ENCODE measurements around the gene CREB3L4.

DNA sequence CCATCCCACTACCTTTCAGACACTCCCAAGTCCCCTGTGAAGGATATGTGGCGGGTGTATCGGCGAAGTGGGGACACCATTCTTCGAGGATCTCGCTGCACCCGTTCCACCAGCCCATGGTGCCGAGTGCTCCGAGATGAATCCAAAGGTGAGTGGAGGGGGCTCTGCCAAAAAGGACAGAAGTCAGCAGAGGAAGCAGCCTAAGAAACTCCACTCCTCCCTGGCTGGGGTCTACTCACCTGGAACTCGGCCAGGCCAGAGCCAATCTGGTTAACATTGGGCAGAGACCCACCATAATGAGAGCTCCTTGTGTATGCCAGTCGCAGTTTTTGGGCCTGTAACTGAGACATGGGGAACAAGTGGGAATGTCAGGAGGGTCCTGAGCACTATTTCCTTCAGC is 12.9 kb upstream of the CREB3L4 start:
- no peak for TF ChIP-seq HOXA7 (CRISPR knock-in tag; IDR thresholded peaks at IDR 0.05; ENCODE audit: borderline replicate concordance)
- TF ChIP-seq, protein P1, sequence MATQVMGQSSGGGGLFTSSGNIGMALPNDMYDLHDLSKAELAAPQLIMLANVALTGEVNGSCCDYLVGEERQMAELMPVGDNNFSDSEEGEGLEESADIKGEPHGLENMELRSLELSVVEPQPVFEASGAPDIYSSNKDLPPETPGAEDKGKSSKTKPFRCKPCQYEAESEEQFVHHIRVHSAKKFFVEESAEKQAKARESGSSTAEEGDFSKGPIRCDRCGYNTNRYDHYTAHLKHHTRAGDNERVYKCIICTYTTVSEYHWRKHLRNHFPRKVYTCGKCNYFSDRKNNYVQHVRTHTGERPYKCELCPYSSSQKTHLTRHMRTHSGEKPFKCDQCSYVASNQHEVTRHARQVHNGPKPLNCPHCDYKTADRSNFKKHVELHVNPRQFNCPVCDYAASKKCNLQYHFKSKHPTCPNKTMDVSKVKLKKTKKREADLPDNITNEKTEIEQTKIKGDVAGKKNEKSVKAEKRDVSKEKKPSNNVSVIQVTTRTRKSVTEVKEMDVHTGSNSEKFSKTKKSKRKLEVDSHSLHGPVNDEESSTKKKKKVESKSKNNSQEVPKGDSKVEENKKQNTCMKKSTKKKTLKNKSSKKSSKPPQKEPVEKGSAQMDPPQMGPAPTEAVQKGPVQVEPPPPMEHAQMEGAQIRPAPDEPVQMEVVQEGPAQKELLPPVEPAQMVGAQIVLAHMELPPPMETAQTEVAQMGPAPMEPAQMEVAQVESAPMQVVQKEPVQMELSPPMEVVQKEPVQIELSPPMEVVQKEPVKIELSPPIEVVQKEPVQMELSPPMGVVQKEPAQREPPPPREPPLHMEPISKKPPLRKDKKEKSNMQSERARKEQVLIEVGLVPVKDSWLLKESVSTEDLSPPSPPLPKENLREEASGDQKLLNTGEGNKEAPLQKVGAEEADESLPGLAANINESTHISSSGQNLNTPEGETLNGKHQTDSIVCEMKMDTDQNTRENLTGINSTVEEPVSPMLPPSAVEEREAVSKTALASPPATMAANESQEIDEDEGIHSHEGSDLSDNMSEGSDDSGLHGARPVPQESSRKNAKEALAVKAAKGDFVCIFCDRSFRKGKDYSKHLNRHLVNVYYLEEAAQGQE (tag by site-specific recombination; IDR thresholded peaks at IDR 0.05), result no peak
- TF ChIP-seq ZNF530 (tag by site-specific recombination; IDR thresholded peaks at IDR 0.05; ENCODE audit: low read depth), result no peak
- TF ChIP-seq, protein P2, sequence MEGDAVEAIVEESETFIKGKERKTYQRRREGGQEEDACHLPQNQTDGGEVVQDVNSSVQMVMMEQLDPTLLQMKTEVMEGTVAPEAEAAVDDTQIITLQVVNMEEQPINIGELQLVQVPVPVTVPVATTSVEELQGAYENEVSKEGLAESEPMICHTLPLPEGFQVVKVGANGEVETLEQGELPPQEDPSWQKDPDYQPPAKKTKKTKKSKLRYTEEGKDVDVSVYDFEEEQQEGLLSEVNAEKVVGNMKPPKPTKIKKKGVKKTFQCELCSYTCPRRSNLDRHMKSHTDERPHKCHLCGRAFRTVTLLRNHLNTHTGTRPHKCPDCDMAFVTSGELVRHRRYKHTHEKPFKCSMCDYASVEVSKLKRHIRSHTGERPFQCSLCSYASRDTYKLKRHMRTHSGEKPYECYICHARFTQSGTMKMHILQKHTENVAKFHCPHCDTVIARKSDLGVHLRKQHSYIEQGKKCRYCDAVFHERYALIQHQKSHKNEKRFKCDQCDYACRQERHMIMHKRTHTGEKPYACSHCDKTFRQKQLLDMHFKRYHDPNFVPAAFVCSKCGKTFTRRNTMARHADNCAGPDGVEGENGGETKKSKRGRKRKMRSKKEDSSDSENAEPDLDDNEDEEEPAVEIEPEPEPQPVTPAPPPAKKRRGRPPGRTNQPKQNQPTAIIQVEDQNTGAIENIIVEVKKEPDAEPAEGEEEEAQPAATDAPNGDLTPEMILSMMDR (tag by site-specific recombination; IDR thresholded peaks at IDR 0.05), result no peak
- TF ChIP-seq SP2 (tag by site-specific recombination; IDR thresholded peaks at IDR 0.05), result no peak
- no peak for TF ChIP-seq ZNF175 (tag by site-specific recombination; IDR thresholded peaks at IDR 0.05)
- TF ChIP-seq ZNF140 (tag by site-specific recombination; IDR thresholded peaks at IDR 0.05), result no peak
- TF ChIP-seq ZNF324 (tag by site-specific recombination; IDR thresholded peaks at IDR 0.05), result no peak
- TF ChIP-seq, protein P3, sequence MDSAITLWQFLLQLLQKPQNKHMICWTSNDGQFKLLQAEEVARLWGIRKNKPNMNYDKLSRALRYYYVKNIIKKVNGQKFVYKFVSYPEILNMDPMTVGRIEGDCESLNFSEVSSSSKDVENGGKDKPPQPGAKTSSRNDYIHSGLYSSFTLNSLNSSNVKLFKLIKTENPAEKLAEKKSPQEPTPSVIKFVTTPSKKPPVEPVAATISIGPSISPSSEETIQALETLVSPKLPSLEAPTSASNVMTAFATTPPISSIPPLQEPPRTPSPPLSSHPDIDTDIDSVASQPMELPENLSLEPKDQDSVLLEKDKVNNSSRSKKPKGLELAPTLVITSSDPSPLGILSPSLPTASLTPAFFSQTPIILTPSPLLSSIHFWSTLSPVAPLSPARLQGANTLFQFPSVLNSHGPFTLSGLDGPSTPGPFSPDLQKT (IDR thresholded peaks at IDR 0.05; ENCODE audit: borderline replicate concordance, low read depth, low read length), result no peak
- TF ChIP-seq HOXC10 (CRISPR knock-in tag; IDR thresholded peaks at IDR 0.05), result no peak
- TF ChIP-seq, protein P4, sequence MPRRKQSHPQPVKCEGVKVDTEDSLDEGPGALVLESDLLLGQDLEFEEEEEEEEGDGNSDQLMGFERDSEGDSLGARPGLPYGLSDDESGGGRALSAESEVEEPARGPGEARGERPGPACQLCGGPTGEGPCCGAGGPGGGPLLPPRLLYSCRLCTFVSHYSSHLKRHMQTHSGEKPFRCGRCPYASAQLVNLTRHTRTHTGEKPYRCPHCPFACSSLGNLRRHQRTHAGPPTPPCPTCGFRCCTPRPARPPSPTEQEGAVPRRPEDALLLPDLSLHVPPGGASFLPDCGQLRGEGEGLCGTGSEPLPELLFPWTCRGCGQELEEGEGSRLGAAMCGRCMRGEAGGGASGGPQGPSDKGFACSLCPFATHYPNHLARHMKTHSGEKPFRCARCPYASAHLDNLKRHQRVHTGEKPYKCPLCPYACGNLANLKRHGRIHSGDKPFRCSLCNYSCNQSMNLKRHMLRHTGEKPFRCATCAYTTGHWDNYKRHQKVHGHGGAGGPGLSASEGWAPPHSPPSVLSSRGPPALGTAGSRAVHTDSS (tag by site-specific recombination; IDR thresholded peaks at IDR 0.05), result no peak

Data from HEK293 (cell line).